Activated CD4-positive, alpha-beta T cell treated with anti-CD3 and anti-CD28 coated beads for 48 hours (primary cell): ENCODE data around the gene TIPARP.
"Not testable (repeated sequence)": the region's sequence is repeated elsewhere in the genome, so short reads cannot be mapped to it uniquely, and the experiment has no call there.

Experiments
- DNase-seq: peaks from one replicate; pipeline ENCODE4 v3.0.0-alpha.2; 2020

The TIPARP gene

GRCh38 chr3:156678197-156678596, 3.8 kb downstream of the TIPARP start:
- no peak for DNase-seq

GRCh38 chr3:156680243-156680914, 6.0 kb downstream of the TIPARP start:
- DNase-seq = no peak

DNA sequence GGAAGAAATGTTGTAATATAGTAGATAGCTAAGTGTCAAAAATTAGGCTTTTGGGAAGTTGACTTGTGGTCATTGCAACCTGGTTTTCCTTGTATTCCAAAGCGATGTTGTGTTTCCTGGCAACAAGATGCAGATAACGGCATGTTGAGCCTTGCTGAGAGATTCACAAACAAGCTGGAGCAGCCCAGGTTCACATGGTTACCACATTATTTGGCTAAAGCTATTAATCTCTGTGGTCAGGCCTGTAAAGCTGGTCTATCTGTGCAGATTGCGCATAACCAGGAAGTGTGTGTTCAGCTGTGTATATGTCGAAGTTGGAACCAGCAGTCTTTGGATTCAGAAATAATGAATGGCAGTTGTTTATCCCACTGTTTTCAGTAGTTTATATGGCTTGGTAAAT, 6.6 kb downstream of the TIPARP start:
- DNase-seq = no peak

DNA sequence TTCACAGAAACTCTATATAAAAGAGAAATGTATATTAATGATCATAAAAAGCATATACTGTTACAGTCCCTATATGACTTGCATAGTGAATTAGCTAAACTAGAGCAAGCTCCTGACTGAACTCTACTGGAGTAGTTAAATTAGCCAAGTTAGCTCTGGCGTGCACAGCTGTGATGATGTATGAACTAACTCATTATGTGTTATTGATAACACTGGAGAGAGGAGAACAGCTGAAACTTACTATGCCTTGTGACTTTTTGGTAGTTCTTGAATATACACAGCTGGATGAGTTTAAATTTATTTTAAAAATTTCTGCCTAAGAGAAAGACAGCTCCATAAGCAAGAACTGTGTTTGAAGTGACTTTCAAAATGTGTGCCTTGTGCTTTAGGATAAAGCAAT, 8.1 kb downstream of the TIPARP start:
- no peak for DNase-seq

GRCh38 chr3:156682963-156683362, 8.6 kb downstream of the TIPARP start:
- DNase-seq = no peak

- no peak for DNase-seq
Observed at GRCh38 chr3:156685198-156685597, 10.8 kb downstream of the TIPARP start.

DNA sequence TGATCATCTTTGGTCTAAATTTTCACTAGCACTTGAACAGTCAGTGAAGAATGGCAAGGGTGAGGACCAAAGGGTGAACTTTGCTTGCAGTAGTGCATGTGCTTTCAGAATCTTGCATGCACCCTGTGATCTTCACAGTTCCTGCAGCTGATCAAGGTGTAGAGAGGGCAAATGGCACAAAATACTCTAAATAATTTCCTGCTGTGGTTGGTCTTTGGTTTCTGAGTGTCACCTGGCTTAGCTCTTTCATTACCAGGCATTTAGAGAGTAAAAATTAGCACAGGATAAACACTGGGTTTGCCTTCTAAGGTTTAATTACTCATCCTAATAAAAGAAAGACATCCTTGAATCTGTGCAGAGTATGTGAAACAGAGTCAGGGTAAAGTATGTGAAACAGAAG, 11.4 kb downstream of the TIPARP start:
- no peak for DNase-seq

DNA sequence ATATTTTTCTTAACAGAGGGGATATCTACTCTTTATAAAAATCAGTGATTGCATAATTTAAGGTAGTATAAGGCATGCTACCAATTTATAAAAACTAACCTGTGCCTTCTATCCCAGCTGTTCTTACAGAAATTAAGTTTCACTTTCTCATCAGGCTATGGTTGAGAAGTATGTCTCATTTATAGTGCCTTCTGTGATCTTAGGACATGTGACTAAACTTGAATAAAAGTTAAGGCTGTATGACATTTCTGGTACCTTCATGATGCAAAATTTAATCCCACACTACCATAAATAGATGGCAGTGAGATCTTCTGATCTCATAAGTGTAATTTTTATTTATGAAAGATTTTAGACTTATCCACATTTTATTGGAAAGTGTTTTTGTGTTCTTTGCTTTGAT, 12.6 kb downstream of the TIPARP start:
- no peak for DNase-seq

DNA sequence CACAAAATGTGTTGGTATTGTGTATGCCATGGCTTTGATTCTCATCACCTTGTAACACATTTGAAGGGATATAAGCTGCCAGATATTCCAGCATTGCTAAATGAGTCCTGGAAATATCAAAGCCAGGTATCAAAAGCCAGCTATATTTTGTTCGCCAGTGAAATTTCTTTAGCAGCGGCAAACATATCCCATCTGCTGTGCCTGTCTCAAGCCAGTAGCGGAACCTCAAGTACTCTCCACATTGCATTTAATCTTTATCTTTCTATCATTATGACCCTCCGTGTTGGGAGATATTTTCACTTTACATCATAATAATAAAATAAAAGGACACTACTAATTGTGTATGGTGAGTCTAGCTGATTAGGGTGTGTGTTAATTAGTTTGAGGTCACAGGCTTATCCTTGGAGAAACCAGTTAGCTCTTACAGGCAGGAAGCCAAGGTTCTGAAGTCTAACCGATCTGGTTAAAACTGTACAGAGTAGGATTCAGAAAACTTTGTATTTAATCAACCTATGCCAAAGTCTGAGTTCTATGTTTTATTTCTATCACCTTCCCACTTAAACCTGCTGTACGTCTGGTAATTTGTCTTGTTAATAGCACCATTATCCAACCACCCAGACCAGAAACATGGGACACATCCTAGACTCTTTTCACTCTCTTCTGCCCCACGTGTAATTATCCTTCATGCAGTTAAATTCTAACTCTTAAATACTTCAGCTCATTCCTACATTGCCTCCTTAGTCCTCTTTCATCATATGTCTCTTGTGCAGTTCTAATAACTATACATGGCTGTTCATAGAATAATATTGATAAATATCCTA, 14.5 kb downstream of the TIPARP start:
- DNase-seq = no peak

- no peak for DNase-seq
Observed at GRCh38 chr3:156689608-156690007, 15.2 kb downstream of the TIPARP start.

- no peak for DNase-seq
Observed at GRCh38 chr3:156691920-156692319, 17.5 kb downstream of the TIPARP start.

GRCh38 chr3:156693166-156693565, 18.8 kb downstream of the TIPARP start:
- no peak for DNase-seq

DNA sequence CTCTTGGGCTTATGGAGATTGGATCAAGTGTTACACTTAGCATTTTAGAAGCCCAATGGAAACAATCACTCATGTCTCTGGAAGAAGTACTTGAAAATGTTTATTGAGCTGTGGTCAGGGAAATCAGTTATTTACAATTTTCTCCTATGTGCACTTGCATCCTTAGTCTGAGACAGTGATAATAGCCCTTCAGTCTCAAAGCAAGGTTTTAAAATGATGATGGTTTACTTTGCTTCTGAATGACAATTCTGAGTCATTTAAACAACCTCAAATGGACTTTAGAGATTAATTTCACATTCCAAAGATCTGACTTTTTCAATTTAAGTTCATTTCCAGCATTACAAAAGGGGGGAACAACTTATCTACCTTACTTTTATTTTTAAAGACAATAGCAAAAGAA, 20.1 kb downstream of the TIPARP start:
- no peak for DNase-seq

- no peak for DNase-seq
Observed at GRCh38 chr3:156702367-156702766, 28.0 kb downstream of the TIPARP start.

GRCh38 chr3:156704370-156705036, 30.1 kb downstream of the TIPARP start:
- no peak for DNase-seq

DNA sequence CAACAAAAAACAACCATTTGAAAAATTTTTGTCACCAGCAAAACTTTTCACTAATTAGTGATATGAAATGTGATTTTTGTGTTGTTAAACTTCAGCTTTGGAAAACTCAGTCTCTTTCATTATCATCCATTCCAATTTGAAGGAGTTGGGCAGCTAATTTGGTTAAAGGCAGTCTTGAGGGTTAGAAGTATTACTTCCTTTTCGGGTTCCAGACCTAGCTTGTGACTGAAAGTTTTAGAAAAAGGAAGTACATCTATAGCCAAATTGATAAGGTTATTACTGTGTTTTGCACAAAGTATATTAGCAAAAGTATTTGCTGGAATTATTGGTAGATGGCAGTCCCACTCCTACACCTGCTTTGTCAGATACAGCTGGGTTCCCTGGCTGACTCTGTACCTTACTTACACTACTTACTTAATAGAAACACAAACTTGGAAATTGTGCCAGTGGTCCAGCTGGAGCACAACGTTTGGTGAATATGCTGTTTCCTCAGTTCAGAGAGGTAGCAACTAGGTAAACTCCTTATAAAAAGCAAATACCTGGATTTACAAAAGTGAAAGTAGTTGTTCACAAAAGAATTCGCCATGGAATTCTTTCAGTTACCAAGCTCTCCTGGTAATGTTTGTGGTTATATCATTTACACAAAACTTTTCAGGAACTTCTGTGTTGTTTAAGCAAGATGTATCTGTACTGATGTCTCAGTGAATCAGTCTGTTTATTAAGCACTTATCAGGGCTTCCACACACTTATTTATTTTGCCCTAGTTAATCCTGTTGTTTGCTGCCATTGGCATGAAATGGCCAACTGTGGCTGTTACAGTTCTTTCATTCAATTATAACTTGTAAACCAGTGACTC, 31.6 kb downstream of the TIPARP start:
- no peak for DNase-seq

GRCh38 chr3:156707588-156707987, 33.2 kb downstream of the TIPARP start:
- DNase-seq = no peak

- no peak for DNase-seq
Observed at GRCh38 chr3:156710429-156710828, 36.0 kb downstream of the TIPARP start.

GRCh38 chr3:156711113-156711512, 36.7 kb downstream of the TIPARP start:
- no peak for DNase-seq

DNA sequence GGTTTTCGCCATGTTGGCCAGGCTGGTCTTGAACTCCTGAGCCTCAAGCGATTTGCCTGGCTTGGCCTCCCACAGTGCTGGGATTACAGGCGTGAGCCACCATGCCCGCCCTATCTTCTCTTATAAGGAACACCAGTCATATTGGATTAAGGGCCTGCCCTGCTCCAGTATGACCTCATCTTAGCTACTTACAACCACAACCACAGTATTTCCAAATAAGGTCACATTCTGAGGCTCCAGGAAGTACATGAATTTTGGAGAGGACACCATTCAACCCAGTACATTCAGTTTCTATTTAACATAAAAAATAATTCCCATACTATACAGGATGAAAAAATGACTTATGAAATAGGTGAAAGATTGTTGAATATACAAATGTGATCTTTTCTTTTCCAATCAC, 37.6 kb downstream of the TIPARP start:
- DNase-seq = not testable (repeated sequence)

DNA sequence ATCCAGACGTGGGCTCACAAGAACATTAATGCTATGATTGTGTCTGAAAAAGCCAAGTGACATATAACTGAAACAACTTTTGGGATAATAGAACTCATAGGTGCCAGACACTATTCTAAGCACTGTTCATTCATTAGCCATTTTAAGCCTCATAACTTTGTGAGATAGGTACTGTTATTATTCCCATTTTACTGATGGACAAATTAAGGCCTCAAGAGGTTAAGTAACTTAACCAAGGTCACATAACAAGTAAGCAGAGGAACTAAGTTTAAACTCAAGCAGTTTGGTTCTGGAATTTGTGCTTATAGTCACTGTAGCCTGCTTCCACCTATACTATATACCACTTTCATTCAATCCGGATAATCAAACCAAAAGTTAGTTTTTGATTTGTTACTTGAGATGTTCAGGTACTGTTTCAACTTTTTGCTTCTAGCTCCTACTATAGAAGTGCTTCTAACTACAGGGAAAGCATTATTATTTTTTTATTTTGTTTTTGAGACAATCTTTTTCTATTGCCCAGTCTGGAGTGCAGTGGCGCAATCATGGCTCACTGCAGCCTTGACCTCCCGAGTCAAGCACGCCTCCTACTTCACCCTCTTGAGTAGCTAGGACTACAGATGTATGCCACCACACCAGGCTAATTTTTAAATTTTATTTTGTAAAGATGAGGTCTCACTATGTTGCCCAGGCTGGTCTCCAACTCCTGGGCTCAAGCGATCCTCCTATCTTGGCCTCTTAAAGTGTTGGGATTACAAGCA, 41.9 kb downstream of the TIPARP start:
- DNase-seq = no peak

GRCh38 chr3:156718622-156719306, 44.4 kb downstream of the TIPARP start:
- no peak for DNase-seq
